Right ventricle myocardium superior (tissue), 1 donor: ENCODE measurements around the gene TRIM6. TPM values are rescaled to one million over a fixed set of nuclear protein-coding genes. Genes with fewer than 3 reads are reported as not detected.
"Not testable (repeated sequence)": the region's sequence is repeated elsewhere in the genome, so short reads cannot be mapped to it uniquely, and the experiment has no call there.

Experiments used
- ATAC-seq: fragments of 200-7000 bp; cut with Tn5 transposase; one replicate; pipeline ENCODE4 v1.9.1; 2020; ENCODE audit warnings: mild to moderate bottlenecking; ENCODE audit not compliant: poor library complexity
- DNase-seq: peaks from one replicate; pipeline ENCODE4 v3.0.0-alpha.2; 2020
- intact Hi-C: fragments of 100-400 bp; cut with DNase I; formaldehyde crosslinking; loops from one replicate; pipeline ENCODE4 v1.11.2; 2022
- total RNA-seq: library from RNA; stranded (reverse); fragmentation: NEBNext Ultra II Directional; extraction: Animal tissue kit (Norgen Biotek cat#: 25700); gene quantifications from one replicate; pipeline ENCODE4 v1.2.1, GENCODE V29; 2021
- donor health status: DM: no; HTN: yes; CAD: no; lungs with severe emphysema.

TRIM6 gene
- total RNA-seq, 1 donor from 2014 or later, result 0.91 TPM

- intact Hi-C loops, result no loop called here
- ATAC-seq, result peak; percentile 88
- peak; percentile 77 for DNase-seq
These were observed 4.0 kb downstream of the TRIM6 start for GRCh38 chr11:5600374-5600851.

DNA sequence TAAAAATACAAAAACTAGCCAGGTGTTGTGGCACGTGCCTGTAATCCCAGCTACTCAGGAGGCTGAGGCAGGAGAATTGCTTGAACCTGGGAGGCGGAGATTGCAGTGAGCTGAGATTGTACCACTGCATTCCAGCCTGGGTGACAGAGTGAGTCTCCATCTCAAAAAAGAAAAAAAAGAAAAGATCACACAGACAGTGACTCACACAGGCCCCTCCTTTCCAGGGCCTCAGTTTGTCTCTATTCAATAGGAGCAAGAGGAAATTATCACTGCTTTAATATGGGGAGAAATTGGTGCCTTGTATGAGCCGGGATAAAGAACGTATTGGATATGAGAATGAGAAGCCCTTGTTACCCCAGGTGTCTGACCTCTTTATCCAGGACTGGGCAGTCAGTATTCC, 6.4 kb downstream of the TRIM6 start:
- intact Hi-C loops, result not testable (repeated sequence)

GRCh38 chr11:5603326-5603725, 6.9 kb downstream of the TRIM6 start:
- ATAC-seq (no peak), DNase-seq (no peak)
- intact Hi-C loops, result no loop called here

More for the DNA sequence above, 6.4 kb downstream of the TRIM6 start:
- DNase-seq, ATAC-seq: not testable (repeated sequence)

- intact Hi-C loops, result no loop called here
- DNase-seq, result no peak
- no peak for ATAC-seq
These were observed 8.5 kb downstream of the TRIM6 start for GRCh38 chr11:5604896-5605295.

DNA sequence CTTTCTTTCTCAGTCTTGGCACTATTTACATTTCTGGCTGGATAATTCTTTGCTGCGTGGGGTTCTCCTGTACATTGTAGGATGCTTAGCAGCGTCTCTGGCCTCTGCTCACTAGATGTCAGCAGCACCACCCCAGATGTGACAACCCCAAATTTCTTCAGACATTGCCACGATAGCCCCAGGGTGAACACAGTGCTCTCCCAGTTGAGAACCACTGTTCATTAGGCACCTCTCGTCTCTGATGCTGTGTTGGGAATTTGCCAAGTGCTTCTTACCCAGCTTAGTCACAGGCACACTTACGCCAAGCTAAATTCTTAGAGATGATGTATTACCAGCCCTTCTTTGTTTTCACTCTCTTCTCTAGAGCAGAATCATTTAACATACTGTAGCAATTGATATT, 9.4 kb downstream of the TRIM6 start:
- no peak for ATAC-seq
- DNase-seq, result no peak
- intact Hi-C loops, result no loop called here

- intact Hi-C loops, result no loop called here
- ATAC-seq (no peak), DNase-seq (no peak)
These were observed 12.4 kb downstream of the TRIM6 start for GRCh38 chr11:5608808-5609207.

- intact Hi-C loops, result no loop called here
- no peak for ATAC-seq
- DNase-seq, result no peak
These were observed 14.0 kb downstream of the TRIM6 start for GRCh38 chr11:5610446-5610845.

GRCh38 chr11:5611627-5612026, 15.2 kb downstream of the TRIM6 start:
- intact Hi-C loops, result no loop called here
- no peak for DNase-seq
- no peak for ATAC-seq

GRCh38 chr11:5618807-5619206, 22.4 kb downstream of the TRIM6 start:
- intact Hi-C loops, result no loop called here
- DNase-seq, result no peak
- ATAC-seq, result no peak

DNA sequence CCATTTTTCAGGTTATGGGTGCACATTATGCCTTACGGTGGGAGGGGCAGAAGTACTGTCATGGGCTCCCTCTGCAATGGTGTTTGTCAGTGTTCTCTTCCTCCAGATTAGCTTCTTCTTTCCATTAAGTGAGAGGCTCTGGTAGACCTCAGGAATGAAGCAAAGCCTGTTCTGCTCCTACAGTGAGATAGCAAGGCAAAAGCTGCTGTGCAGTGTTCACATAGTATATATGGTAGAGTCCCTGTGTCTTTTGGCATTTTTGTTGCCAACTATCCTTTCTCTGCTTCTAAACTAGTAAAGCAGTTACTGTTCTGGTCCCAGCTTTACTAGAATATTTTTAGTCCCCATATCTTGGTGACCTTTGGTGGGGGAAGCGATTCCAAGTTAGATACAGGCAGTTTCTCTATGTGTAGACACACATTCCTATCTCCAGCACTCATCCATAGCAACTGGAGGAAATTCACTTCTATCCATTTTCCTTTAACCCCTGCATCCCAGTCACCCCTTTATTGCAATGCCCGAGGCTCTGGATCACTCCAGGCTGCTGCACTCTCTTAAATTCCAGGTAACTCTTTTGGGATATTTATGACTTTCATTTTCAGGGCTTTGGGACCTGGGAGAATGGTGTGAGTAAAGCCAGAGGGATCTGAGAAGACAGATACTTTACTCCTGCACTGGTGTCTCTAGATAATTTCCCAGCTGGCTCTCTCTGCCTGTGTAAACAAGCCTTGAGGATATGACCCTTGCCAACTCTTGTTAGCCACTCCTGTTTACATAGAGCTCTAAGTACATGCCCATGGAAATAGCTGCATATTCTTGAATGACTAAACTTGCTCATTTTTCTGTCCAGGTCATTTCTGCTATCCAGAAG, 24.4 kb downstream of the TRIM6 start:
- intact Hi-C loops, result no loop called here
- DNase-seq, result no peak
- peak; percentile 19 for ATAC-seq

GRCh38 chr11:5621580-5621979, 25.1 kb downstream of the TRIM6 start:
- ATAC-seq, result no peak
- DNase-seq, result no peak
- intact Hi-C loops, result no loop called here

DNA sequence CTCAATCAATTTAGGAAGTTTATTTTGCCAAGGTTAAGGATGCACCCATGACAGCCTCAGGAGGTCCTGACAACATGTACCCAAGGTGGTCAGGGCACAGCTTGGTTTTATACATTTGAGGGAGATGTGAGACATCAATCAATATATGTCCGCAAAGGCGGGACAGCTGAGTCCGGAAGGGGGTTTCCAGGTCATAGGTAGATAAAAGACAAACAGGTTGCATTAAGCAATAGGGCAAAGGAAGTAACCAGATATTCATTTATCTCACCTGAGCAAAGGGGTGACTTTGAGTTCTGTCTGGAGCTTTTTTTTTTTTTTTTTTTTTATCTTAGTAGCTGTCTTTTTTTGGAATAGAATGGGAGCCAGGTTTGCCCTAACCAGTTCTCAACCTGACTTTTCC, 26.4 kb downstream of the TRIM6 start:
- intact Hi-C loops, result no loop called here
- no peak for ATAC-seq
- DNase-seq, result no peak

GRCh38 chr11:5624489-5625279, 28.2 kb downstream of the TRIM6 start, which contains the start of gene TRIM34:
Gene TRIM34 (plus strand): TSS chr11:5625001. CDS start chr11:5632332, 7,331 bp downstream.
- DNase-seq, result no peak
- intact Hi-C loops, result no loop called here
- peak; percentile 97 for ATAC-seq

DNA sequence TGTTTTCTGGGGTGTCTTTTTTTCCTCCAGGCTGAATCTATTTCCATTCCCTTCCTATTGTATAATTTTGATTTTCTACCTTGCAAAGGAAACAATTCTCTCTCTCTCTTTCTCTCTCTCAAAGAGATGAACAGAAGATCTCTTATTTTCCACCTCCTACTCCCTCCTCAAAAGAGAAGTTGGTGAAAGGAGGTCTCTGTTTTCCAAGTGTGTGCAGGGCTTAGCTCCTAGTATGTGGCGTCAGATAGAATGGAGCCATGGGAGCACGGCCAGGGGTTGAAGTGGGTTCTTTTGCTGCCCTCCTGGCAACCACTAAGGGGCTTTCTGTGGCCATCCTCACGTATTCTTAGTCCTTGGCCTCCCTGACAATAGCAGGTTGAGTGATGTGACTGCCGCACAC, 28.8 kb downstream of the TRIM6 start:
- DNase-seq (no peak), ATAC-seq (peak; percentile 21)
- intact Hi-C loops, result no loop called here

DNA sequence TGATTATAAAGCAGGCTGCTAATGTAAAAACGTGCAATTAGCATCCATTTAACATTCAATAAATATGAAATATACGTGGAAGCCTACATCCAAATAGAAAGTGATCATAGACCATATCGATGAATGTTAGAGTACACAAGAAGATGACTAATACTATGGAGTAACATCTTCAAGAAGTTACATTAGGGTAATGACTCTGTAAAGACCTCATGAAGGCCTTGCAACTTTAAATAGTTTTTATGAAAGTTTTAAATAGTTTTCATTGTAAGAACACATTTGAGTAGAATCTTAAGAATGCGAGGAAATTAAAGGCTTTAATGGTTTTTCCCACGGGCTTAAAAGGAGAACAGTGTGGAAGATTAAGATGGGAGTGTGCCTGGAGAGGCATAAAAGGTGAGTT, 29.8 kb downstream of the TRIM6 start:
- DNase-seq, result no peak
- ATAC-seq, result no peak
- intact Hi-C loops, result no loop called here

DNA sequence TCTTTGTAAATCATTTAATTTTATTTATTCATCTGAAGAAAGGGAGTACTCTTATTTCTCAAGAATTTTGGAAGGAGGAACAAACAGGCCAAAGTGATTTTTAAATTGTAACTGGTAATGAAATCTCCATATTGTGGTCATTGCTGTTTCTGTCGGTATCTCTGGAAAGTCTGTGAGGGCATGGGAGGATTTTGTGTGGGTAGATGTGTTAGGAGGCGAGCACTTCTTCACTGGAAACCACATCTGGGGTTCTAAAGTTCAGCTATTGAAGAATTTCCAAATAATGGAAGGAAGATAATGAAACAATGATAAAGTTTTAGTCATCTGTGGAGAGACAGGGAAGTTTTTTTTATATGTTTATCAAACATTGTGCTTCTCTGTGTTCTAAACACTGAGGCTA, 35.0 kb downstream of the TRIM6 start:
- DNase-seq (no peak), ATAC-seq (no peak)
- intact Hi-C loops, result no loop called here

- intact Hi-C loops, result no loop called here
- no peak for ATAC-seq
- DNase-seq, result no peak
These were observed 35.7 kb downstream of the TRIM6 start for GRCh38 chr11:5631969-5632635.

DNA sequence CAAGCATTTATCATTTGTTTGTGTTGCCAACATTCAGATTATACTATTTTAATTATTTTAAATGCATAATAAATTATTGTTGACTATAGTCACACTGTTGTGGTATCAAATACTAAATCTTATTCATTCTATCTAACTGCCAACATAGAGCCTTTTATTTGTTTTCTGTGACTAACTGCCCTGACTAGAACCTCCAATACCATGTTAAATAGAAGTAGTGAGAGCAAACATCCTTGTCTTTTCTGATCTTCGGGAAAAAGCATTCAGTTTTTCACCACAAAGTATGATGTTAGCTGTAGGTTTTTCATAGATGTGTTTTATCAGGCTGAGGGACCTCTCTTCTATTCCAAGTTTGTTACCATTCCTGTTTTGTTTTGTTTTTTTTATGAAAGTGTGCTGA, 43.5 kb downstream of the TRIM6 start:
- ATAC-seq, result no peak
- intact Hi-C loops, result no loop called here
- DNase-seq, result no peak

GRCh38 chr11:5643585-5643984, 47.1 kb downstream of the TRIM6 start:
- intact Hi-C loops, result no loop called here
- no peak for ATAC-seq
- no peak for DNase-seq
